HL-60 (cell line): Measurements from ENCODE around the gene MDM1.

Source experiments
- CTCF ChIP-seq: IDR thresholded peaks from one replicate; pipeline ENCODE4 v1.5.1; 2011; ENCODE audit warnings: low read length, control low read depth, inconsistent platforms; ENCODE audit not compliant: insufficient read depth
- GABPA ChIP-seq: IDR thresholded peaks from 2 replicates; pipeline ENCODE4 v1.6.1; 2012; ENCODE audit warnings: low read depth
- POLR2AphosphoS5 ChIP-seq: IDR thresholded peaks from 2 replicates; pipeline ENCODE4 v1.6.1; 2012; ENCODE audit warnings: low read depth
- REST ChIP-seq: IDR thresholded peaks from 2 replicates; pipeline ENCODE4 v1.6.1; 2012; ENCODE audit warnings: low read depth; ENCODE audit not compliant: insufficient replicate concordance
- SPI1 ChIP-seq: IDR thresholded peaks from 2 replicates; pipeline ENCODE4 v1.6.1; 2012; ENCODE audit warnings: low read depth, mild to moderate bottlenecking, borderline replicate concordance

- TF ChIP-seq REST = peak; percentile 36
- no peak for TF ChIP-seq CTCF
- peak; percentile 41; the same call in 1 of the 2 replicates for TF ChIP-seq POLR2AphosphoS5
- 0 out of 2 replicates have a peak, but pooled peaks have one; percentile 23 for TF ChIP-seq GABPA
- TF ChIP-seq SPI1 = peak; percentile 96
Measured at GRCh38 chr12:68359674-68360073, 27.5 kb upstream of the MDM1 start.
